Gastrocnemius medialis (tissue), 4 donors: ENCODE data around the gene NR3C2. TPM values are rescaled to one million over a fixed set of nuclear protein-coding genes. Genes with fewer than 3 reads are reported as not detected.

ENCODE experiments used
- ATAC-seq, 2 donors: fragments of 150-250 bp; one replicate each; pipeline ENCODE4 v1.9.1; 2016
- DNase-seq, 2 donors: peaks; one replicate each; pipeline ENCODE4 v3.0.0-alpha.2; 2019
- H3K27ac ChIP-seq, 4 donors: fragments of 200-600 bp; sonication (generic); 1 replicate in 1 of 4; 2 replicates in 3 of 4; pipeline ENCODE4 v1.5.1; 2016 to 2018; ENCODE audit warnings: mild to moderate bottlenecking in 2 of 4, moderate library complexity in 1 of 4
- H3K27me3 ChIP-seq, 3 donors: fragments of 200-600 bp; sonication (generic) in 2 of 3; 1 replicate in 1 of 3; 2 replicates in 2 of 3; pipeline versions ENCODE4 v1.5.1 to v1.6.0; 2016 to 2019; ENCODE audit warnings: mild to moderate bottlenecking in 1 of 3, moderate library complexity in 1 of 3
- H3K36me3 ChIP-seq, 2 donors: fragments of 200-600 bp; sonication (generic) in 1 of 2; one replicate each; pipeline ENCODE4 v1.5.1; 2017 to 2018
- H3K4me1 ChIP-seq, 2 donors: fragments of 200-600 bp; sonication (generic) in 1 of 2; one replicate each; pipeline ENCODE4 v1.5.1; 2016 to 2017; ENCODE audit warnings: mild to moderate bottlenecking in 2 of 2
- H3K4me3 ChIP-seq, 4 donors: fragments of 200-600 bp; sonication (generic) in 3 of 4; 1 replicate in 1 of 4; 2 replicates in 3 of 4; pipeline ENCODE4 v1.5.1; 2016 to 2019; ENCODE audit warnings: mild to moderate bottlenecking in 2 of 4
- H3K9me3 ChIP-seq, 3 donors: fragments of 200-600 bp; sonication (generic) in 2 of 3; 1 replicate in 1 of 3; 2 replicates in 2 of 3; pipeline ENCODE4 v1.5.1; 2016 to 2019
- POLR2A ChIP-seq, 2 donors: fragments of 450-650 bp; IDR thresholded peaks; one replicate each; pipeline ENCODE4 v1.6.1; 2017; ENCODE audit warnings: antibody characterized with exemption in 2 of 2, mild to moderate bottlenecking in 2 of 2, moderate library complexity in 2 of 2
- in situ Hi-C, 4 donors: fragments of 200-750 bp; cut with MboI; loops; one replicate each; pipeline versions ENCODE4 v1.15.0 to v1.8.0; 2017; ENCODE audit warnings: low sequenced_read_pairs in 4 of 4
- intact Hi-C: fragments of 100-400 bp; cut with DNase I; formaldehyde crosslinking; loops from one replicate; pipeline ENCODE4 v1.15.1; 2023; ENCODE audit warnings: low total_unique reads
- total RNA-seq, 4 donors: library from RNA; depleted of rRNA; stranded (reverse); fragments of >200 nt; gene quantifications; one replicate each; pipeline versions ENCODE4 v1.1.0 to v1.2.3, GENCODE V29; 2016
- TF ChIP-seq, protein P1 (sequence below), 5 experiments: fragments of 450-650 bp in 3 of 5; fragments of 200-600 bp in 2 of 5; sonication (generic) in 2 of 5; IDR thresholded peaks in 4 of 5; conservative IDR thresholded peaks in 1 of 5; 1 replicate in 4 of 5; 2 replicates in 1 of 5; pipeline ENCODE4 v1.5.1; 2016 to 2019; ENCODE audit warnings: antibody characterized with exemption in 5 of 5, mild to moderate bottlenecking in 3 of 5, moderate library complexity in 3 of 5

Gene NR3C2
- total RNA-seq, 4 donors from 2014 or later, result 5.6 to 10.4 (median 8.1) TPM

DNA sequence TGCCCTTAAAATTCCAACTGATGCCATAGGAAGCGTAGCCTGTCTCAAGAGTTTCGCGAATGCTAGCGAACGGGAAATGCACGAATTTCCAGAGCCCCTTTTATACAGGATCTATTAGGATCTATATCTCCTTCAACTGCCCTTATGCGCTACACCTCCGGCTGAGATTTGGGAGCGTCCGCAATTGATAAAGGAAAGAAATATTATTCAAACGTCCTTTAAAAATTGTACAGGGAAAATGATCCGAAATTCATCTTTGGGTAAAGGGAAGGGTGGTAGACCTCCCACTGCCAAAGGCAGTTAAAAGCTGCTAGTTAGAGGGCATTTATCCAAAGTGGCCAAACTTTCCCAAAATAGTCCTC, 609 bp downstream of the NR3C2 start:
- peak overlapping the region; percentile 94 to 100 (median 97) for H3K4me3 ChIP-seq
- H3K9me3 ChIP-seq, result no peaks in the 10 kb centered on the region
- no peak for DNase-seq
- peaks cover 0 to 37% of the 10 kb centered on the region in 2 donors for H3K4me1 ChIP-seq
- H3K27me3 ChIP-seq, result no peaks in the 10 kb centered on the region
- peak overlapping the region; percentile 97 to 98 (median 98) for H3K27ac ChIP-seq
- intact Hi-C loops (loop anchor here (5.0 to 10.0 kb wide), 7 partner anchors 64 to 759 kb away; partner anchors contain the start of genes ARHGAP10 and PRMT9), in situ Hi-C loops (loop anchor here in 1 of 4 donors (25.0 kb wide), 1 partner anchor 96 kb away; no protein-coding TSS in a partner anchor)
- ATAC-seq, result no peak
- no peaks in the 10 kb centered on the region for H3K36me3 ChIP-seq
- TF ChIP-seq, protein P1, sequence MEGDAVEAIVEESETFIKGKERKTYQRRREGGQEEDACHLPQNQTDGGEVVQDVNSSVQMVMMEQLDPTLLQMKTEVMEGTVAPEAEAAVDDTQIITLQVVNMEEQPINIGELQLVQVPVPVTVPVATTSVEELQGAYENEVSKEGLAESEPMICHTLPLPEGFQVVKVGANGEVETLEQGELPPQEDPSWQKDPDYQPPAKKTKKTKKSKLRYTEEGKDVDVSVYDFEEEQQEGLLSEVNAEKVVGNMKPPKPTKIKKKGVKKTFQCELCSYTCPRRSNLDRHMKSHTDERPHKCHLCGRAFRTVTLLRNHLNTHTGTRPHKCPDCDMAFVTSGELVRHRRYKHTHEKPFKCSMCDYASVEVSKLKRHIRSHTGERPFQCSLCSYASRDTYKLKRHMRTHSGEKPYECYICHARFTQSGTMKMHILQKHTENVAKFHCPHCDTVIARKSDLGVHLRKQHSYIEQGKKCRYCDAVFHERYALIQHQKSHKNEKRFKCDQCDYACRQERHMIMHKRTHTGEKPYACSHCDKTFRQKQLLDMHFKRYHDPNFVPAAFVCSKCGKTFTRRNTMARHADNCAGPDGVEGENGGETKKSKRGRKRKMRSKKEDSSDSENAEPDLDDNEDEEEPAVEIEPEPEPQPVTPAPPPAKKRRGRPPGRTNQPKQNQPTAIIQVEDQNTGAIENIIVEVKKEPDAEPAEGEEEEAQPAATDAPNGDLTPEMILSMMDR (IDR thresholded peaks at IDR 0.05 in 4 of 5, conservative IDR thresholded peaks at IDR 0.05 in 1 of 5), result no peak
- TF ChIP-seq POLR2A (IDR thresholded peaks at IDR 0.05), result no peak

GRCh38 chr4:148438047-148438446, 4.2 kb downstream of the NR3C2 start:
- intact Hi-C loops (no loop called here), in situ Hi-C loops (loop anchor here in 1 of 4 donors (25.0 kb wide), 1 partner anchor 99 kb away; no protein-coding TSS in a partner anchor)
- ATAC-seq (no peak), DNase-seq (no peak)
- H3K4me1 ChIP-seq, result peaks cover 24 to 60% of the 10 kb centered on the region in 2 donors
- H3K36me3 ChIP-seq, result no peaks in the 10 kb centered on the region
- no peak overlapping the region for H3K4me3 ChIP-seq
- H3K9me3 ChIP-seq, result no peaks in the 10 kb centered on the region
- no peaks in the 10 kb centered on the region for H3K27me3 ChIP-seq
- no peak overlapping the region for H3K27ac ChIP-seq
- TF ChIP-seq, protein P1 (IDR thresholded peaks at IDR 0.05 in 4 of 5, conservative IDR thresholded peaks at IDR 0.05 in 1 of 5), result no peak
- no peak for TF ChIP-seq POLR2A (IDR thresholded peaks at IDR 0.05)

- TF ChIP-seq, protein P1 (IDR thresholded peaks at IDR 0.05 in 4 of 5, conservative IDR thresholded peaks at IDR 0.05 in 1 of 5), result no peak
- TF ChIP-seq POLR2A (IDR thresholded peaks at IDR 0.05), result no peak
- DNase-seq (no peak), ATAC-seq (no peak)
- H3K4me3 ChIP-seq, result no peak overlapping the region
- H3K27ac ChIP-seq, result no peak overlapping the region
- H3K4me1 ChIP-seq, result peaks cover 29 to 66% of the 10 kb centered on the region in 2 donors
- H3K27me3 ChIP-seq, result no peaks in the 10 kb centered on the region
- no peaks in the 10 kb centered on the region for H3K9me3 ChIP-seq
- H3K36me3 ChIP-seq, result no peaks in the 10 kb centered on the region
- intact Hi-C loops (no loop called here), in situ Hi-C loops (loop anchor here in 1 of 4 donors (25.0 kb wide), 1 partner anchor 100 kb away; no protein-coding TSS in a partner anchor)
Observed at GRCh38 chr4:148437439-148437838, 4.8 kb downstream of the NR3C2 start.

- no peak overlapping the region for H3K4me3 ChIP-seq
- H3K27ac ChIP-seq, result peak overlapping the region; percentile 6 to 37 (median 10)
- ATAC-seq (no peak), DNase-seq (no peak)
- no peaks in the 10 kb centered on the region for H3K27me3 ChIP-seq
- intact Hi-C loops (no loop called here), in situ Hi-C loops (loop anchor here in 1 of 4 donors (25.0 kb wide), 1 partner anchor 101 kb away; no protein-coding TSS in a partner anchor)
- H3K36me3 ChIP-seq, result no peaks in the 10 kb centered on the region
- TF ChIP-seq POLR2A (IDR thresholded peaks at IDR 0.05), result no peak
- TF ChIP-seq, protein P1 (IDR thresholded peaks at IDR 0.05 in 4 of 5, conservative IDR thresholded peaks at IDR 0.05 in 1 of 5), result no peak
- peaks cover 39 to 74% of the 10 kb centered on the region in 2 donors for H3K4me1 ChIP-seq
- no peaks in the 10 kb centered on the region for H3K9me3 ChIP-seq
Observed at GRCh38 chr4:148436512-148436911, 5.7 kb downstream of the NR3C2 start.
